ENCODE data around the gene ADGRG2.

GRCh38 chrX:18946611-18947010 is 175.7 kb downstream of the ADGRG2 start:
- TF ChIP-seq CTCF (IDR thresholded peaks at IDR 0.05) = no peak
- no peak for TF ChIP-seq POLR2AphosphoS5 (IDR thresholded peaks at IDR 0.05)
- no peak for TF ChIP-seq POLR2A (IDR thresholded peaks at IDR 0.05; ENCODE audit: low read depth)

Measured in esophagus muscularis mucosa (tissue), 3 donors.